HG03196 (cell line): ENCODE measurements around the gene LCK.
A peak's percentile ranks its signal among the peaks of the same experiment; 100 is the strongest.

ENCODE experiments used
- ATAC-seq: cut with Tn5 transposase; IDR thresholded peaks from one replicate; pipeline ENCODE4 v1.9.1; 2021; ENCODE audit not compliant: unreplicated experiment

Gene LCK

DNA sequence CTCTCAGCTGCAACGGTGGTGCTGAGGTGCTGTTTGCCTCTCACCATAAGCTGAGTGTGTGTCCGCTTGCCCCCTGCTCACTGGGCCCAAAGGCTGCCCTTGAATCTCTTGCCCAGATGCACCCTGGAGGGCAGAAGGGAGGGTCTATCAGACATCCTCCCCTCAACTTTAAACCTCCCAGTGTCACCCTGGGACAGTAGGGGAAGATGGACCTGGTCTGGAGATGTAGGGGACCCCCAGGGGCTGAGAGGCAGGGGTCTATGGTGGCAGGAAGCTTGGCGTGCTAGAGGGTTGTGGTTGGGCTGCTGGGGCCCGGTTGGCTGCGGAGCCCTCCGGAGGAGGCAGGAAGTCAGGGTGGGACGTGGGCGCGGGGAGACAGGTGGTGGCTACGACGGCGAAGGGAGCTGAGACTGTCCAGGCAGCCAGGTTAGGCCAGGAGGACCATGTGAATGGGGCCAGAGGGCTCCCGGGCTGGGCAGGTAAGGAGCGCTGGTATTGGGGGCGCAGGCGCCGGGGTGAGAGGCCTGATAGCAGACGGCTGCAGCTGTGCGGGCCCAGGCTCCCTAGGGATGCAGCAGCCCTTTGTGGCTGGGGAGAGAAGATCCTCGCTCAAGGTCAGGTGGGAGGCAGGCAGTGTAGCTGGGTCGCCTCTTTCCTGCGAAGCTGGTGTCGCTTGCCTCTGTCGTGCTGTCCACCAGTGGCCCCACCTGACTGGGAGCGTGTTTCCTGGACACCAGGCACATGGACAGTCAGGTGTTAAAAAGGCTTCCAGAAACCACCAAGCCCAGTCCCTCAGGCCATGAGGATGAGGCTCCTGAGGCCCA, at the start of gene LCK:
Gene LCK (plus strand): TSS at position 373 of the 824 bp plus-strand sequence. CDS start 23,065 bp downstream, outside the sequence.
- no peak for ATAC-seq

DNA sequence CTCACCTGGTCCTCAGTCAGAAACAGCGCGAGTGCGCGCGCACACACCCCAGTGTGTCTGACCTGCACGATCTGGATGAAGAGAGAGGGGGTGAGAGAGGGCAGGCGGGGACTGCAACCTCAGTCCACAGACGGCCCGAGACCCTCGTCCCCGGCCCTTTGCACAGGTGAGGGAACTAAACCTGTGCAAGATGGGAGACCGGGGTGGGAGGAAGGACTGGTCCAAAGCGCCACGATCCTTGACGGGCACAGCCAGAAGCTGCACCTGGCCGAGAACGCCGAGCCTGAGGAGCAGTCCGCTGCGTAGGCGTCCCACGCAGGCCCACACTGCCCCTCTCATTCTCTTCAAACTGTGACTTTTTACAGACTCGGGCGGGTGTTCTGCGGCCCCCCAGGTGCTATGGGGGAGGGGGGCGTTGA, 46.1 kb upstream of the LCK start:
- no peak for ATAC-seq

GRCh38 chr1:32205401-32206370, 45.4 kb upstream of the LCK start, which contains the start of gene IQCC:
Gene IQCC (plus strand): TSS chr1:32205671. CDS start chr1:32205682, 11 bp downstream.
- no peak for ATAC-seq

GRCh38 chr1:32208469-32208868, 42.6 kb upstream of the LCK start:
- ATAC-seq, result no peak

- ATAC-seq, result no peak
Measured at GRCh38 chr1:32208891-32209328, 42.2 kb upstream of the LCK start, which contains the start of gene DCDC2B. Gene DCDC2B (plus strand): TSS chr1:32209089. CDS start chr1:32209094, 5 bp downstream.

DNA sequence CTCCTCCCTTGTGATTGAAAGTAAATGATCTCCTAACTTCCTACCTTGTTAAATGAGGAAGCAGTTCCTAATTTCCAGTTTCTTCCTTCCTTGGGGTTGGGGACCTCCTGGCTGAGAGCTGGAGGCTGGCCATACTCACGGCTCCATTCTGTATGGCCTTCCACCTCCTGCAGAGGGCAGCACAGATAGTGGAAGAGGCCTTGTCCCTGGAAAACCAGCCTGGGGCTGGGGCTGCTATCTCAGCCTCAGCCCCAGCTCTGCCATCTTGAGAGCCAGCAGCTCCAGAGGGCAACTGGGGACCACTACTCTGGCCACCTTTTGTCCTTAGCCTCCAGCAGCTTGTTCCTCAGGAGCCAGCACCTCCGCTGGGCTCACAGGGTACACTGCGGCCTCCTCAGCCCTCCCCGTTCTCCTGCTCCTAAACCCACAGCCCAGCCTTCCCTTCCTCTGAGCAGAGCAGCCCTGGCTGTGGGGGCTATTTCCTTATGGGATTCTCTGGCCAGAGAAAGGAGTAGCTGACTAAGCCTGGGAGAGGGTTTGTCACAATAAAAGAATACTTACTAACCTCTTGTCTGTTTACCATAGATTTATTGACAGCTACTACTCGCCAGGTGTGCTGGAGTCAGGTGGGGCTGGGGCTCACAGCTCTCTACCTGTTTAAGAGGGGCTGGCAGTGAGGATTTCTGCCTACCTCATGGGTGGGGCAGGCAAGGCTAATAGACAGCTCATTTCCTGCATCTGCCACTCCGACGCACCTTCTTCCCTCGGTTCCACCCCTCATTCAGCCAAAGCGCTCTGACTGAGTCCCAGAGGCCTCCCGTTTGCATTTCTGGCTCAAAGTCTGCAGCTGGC, 35.2 kb upstream of the LCK start:
- ATAC-seq, result no peak

GRCh38 chr1:32216566-32216965, 34.5 kb upstream of the LCK start:
- no peak for ATAC-seq

- ATAC-seq, result no peak
Measured at GRCh38 chr1:32219022-32219421, 32.0 kb upstream of the LCK start.

DNA sequence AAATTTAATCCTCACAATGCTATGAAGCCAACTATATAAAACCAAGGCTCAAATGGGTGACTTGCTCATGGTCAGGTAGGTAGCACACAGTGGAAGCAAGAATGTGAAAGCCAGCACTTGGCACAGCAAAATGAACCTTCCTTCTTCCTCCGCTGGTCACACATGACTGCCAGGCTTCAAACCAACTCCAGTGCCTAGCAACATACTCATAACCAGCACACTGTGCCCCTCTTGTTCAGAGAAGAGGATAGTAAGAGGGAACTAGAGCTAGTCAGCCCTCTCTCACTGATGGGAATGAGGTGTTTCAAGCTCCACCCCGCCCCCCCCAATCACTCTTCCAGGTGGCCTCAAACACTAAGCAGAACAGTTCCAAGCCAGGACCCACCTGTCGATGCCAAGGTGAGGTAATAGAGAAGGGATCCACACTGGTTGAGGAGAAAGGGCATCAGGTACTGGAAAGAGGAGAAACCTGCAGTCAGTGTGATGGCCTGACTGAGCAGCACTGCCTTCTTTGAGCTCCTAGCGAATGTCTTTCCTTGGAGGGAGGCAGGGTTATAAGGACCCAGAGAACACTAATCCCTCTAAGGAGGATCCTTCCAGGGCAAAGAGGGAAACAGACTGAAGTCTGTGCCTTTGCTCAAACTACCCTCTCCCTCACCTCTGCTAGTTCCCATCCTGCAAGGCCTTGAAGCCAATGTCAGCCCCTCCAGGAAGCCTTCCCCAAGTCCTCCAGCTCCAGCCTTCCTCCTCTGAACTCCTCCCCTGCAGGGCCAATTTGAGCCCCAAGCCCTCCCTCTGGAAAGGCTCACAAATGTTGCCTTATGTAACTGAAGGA, 30.1 kb upstream of the LCK start:
- no peak for ATAC-seq

DNA sequence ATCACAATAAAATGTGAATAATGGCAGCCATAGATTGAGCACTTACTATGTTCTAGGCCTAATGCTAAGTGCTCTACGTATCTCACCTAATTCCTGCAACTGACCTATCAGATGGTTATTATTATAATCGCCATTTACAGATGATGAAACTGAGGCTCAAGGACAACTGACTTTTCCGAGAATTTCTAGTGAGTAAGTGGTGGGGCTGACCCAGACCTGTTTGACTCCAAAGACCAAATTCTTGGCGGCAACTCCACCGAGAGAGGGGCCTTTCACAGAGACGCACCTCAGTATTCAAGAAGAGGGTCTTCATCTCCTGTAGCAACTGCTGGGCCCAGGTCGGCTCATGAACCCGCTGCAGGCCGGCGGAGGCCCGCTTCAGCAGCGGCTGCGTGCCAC, 29.5 kb upstream of the LCK start:
- no peak for ATAC-seq

- peak; percentile 83 for ATAC-seq
Measured at GRCh38 chr1:32221980-32222755, 28.9 kb upstream of the LCK start, which contains the start of the genes EIF3I and TMEM234. Gene EIF3I (plus strand): TSS chr1:32222407. CDS start chr1:32222442, 35 bp downstream. Gene TMEM234 (minus strand): TSS chr1:32222353. CDS start chr1:32222322, 31 bp downstream.

- no peak for ATAC-seq
Measured at GRCh38 chr1:32223683-32224082, 27.4 kb upstream of the LCK start.

DNA sequence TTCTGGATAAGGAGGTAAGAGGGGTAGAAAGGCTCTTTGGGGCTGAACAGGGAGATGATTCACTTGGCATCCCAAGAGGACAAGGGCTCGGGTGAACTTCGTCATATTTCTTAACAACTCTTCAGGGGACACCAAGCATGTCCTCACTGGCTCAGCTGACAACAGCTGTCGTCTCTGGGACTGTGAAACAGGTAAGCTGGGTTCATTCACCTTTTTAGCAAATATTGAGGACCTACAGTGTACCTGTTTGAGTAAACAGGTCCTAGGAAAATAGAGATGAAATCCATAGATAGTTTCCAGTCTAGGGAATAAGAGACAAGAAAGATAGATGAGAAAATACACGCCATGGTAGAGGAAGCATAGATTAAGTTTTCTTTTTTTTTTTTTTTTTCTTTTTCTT, 26.8 kb upstream of the LCK start:
- ATAC-seq, result no peak

DNA sequence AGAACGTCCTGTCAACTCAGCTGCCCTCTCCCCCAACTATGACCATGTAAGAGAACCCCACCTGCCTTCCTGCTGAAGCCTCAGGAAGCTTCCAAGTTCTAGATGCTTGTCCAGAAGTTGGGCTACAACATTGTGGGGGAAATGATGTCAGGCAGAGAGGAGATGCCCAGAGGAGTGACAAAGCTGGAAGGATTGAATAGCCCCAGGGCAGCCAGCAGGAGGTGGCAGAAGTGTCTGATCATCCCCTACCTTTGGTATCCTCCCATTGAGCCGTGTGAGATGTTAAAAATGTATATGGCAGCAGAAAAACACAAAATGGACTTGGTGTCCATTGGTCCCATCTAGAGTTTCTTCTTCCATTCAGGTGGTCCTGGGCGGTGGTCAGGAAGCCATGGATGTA, 22.3 kb upstream of the LCK start:
- no peak for ATAC-seq

DNA sequence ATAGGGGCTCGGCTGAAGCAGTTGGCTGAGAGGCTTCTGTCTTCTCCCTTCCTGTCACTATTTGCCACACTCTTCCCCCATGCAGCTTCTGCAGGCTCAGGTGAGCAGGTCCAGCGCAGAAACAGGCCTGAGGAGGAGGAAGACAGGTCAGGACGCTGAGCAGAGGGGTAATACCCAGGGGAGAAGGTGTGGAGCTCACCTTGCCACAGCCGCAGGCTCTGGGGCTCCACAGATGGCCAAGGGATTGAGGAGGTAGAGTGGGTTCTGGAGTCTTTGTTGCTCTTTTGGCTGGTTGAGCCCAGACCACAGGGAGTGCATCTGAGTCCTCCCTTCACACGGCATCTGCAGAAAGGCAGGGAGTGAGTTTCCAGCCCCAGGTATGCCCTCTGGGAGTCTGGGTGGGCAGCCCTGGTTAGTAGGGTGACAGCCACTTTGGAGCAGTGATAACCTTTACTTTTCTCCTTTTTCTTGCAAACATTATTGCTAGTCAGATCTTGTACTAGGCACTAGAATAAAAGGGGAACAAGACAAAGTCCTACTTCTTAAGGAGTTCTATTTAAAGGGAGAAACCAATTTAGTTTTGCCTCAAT, 19.1 kb upstream of the LCK start:
- no peak for ATAC-seq

DNA sequence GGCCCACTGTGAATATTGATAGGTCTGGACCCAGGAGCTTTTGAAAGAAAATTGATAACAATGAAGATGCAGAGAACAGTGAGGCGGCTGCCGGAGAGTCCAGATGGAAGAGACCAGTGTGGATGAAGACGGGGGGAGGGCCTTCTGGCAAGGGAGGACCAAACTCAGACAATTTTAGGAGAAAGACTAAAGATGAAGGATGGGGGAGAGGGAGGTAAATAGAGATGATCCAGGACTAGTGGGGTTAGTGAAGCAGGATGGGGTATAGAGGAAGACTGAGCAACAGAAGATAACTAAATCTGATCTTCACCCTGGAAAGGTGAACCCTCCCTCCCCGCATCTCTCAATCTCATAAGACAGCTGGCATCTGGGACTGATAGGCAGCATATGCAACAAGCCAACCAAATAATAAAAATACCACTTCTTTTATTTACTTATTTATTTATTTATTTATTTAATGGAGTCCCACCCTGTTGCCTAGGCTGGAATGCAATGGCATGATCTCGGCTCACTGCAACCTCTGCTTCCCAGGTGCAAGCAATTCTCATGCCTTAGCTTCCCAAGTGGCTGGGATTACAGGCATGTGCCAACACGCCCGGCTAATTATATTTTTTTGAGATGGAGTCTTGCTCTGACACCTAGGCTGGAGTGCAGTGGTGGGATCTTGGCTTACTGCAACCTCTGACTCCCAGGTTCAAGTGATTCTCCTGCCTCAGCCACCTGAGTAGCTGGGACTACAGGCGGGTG, 18.3 kb upstream of the LCK start:
- no peak for ATAC-seq

- no peak for ATAC-seq
Measured at GRCh38 chr1:32234792-32235191, 16.3 kb upstream of the LCK start.

GRCh38 chr1:32239337-32239736, 11.7 kb upstream of the LCK start:
- ATAC-seq, result no peak
